ENCODE measurements around the gene IL16.

Gene IL16

GRCh38 chr15:81294516-81294880 lies 97.8 kb downstream of the IL16 start:
- DNase-seq (ENCODE audit: low read depth in 2 of 2): no peak

- no peak for DNase-seq (ENCODE audit: low read depth in 2 of 2)
Observed at GRCh38 chr15:81295486-81296121, 98.9 kb downstream of the IL16 start.

GRCh38 chr15:81296186-81296585 lies 99.5 kb downstream of the IL16 start:
- no peak for DNase-seq (ENCODE audit: low read depth in 2 of 2)

GRCh38 chr15:81296673-81297072 lies 100.0 kb downstream of the IL16 start:
- peak in 1 of 2 donors; percentile 43 for DNase-seq (ENCODE audit: low read depth in 2 of 2)

GRCh38 chr15:81297147-81297572 lies 100.5 kb downstream of the IL16 start:
- DNase-seq (ENCODE audit: low read depth in 2 of 2): no peak

GRCh38 chr15:81297603-81298575 lies 101.2 kb downstream of the IL16 start:
- DNase-seq (ENCODE audit: low read depth in 2 of 2): no peak

DNA sequence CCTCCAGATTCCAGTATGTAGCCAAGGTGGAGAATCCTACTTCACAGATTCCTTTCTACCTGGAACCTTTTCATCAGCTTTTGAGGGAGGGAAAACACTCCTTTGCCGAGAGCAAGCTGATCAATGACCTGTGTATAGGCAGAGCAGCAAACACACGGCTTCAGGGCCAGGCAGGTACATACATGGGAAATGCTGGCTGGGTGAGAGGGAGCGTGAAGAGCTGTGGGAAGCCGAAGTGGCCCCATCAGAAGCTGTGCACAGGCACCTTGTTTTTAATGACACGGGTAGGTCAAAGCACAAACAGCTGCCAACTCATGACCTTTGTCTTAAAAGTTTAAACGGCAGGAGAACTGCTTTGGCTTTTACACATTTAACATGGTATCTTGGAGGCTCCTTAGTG lies 101.9 kb downstream of the IL16 start:
- no peak for DNase-seq (ENCODE audit: low read depth in 2 of 2)

DNA sequence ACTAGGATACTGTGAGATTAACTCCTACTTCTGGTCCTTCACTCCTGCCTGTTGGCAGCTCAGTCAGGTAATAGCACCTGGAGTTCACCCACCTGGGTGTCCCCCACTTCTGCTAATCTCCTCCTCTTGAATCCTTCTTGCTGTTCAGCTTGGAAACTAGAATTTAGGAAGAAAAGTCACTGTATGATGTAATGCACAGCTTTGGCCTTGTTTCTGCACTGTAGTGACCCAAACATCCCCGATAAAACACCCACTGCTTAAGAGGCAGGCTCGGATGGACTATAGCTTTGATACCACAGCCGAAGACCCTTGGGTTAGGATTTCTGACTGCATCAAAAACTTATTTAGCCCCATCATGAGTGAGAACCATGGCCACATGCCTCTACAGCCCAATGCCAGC lies 102.5 kb downstream of the IL16 start:
- DNase-seq (ENCODE audit: low read depth in 2 of 2): no peak

- DNase-seq (ENCODE audit: low read depth in 2 of 2): no peak
Observed at GRCh38 chr15:81299630-81300273, 103.1 kb downstream of the IL16 start.

- DNase-seq (ENCODE audit: low read depth in 2 of 2): no peak
Observed at GRCh38 chr15:81301385-81301784, 104.7 kb downstream of the IL16 start.

GRCh38 chr15:81301815-81302399 lies 105.2 kb downstream of the IL16 start:
- no peak for DNase-seq (ENCODE audit: low read depth in 2 of 2)

GRCh38 chr15:81302701-81303109 lies 106.0 kb downstream of the IL16 start:
- no peak for DNase-seq (ENCODE audit: low read depth in 2 of 2)

GRCh38 chr15:81303244-81304225 lies 106.9 kb downstream of the IL16 start:
- no peak for DNase-seq (ENCODE audit: low read depth in 2 of 2)

GRCh38 chr15:81304226-81304625 lies 107.5 kb downstream of the IL16 start:
- DNase-seq (ENCODE audit: low read depth in 2 of 2): no peak

GRCh38 chr15:81308260-81308659 lies 111.6 kb downstream of the IL16 start:
- no peak for DNase-seq (ENCODE audit: low read depth in 2 of 2)

DNA sequence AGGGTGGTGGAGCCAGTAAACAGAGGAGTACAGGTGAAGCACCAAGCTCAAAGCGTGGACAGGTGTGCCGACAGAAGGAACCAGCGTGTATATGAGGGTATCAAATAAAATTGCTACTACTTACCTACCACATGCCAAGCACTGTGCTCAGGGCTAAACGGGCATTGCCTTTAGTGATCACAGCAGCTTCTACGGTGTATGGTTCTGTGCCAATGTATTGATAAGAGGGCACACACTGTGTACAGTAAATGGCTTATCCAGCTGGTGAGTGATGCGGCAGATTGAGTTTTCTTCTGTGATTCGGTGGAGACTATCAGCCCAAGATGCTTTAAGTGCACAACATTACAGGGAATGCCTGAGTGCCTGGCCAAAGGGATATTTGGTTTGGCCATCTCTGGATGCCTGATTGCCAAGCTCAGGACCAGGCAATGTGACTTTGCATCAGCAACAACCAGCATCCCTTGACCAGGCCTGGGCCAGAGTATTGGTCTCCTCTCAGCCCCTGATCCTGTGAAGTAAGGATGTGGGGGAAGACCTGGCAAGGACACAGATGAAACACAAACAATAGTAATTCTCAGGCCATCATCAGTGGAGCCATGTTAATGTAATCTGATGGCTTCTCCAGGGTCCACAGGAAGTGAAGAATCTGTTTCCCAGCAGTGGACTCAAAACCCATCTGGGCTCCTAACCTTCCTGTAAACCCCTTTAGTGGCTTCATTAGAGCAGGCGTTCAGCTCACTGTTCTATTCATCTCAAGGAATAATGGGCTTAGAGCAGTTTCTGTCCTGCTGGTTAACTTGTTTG lies 113.2 kb downstream of the IL16 start:
- DNase-seq (ENCODE audit: low read depth in 2 of 2): no peak

GRCh38 chr15:81310480-81310879 lies 113.8 kb downstream of the IL16 start:
- DNase-seq (ENCODE audit: low read depth in 2 of 2): no peak

GRCh38 chr15:81311752-81312464 lies 115.2 kb downstream of the IL16 start:
- DNase-seq (ENCODE audit: low read depth in 2 of 2): no peak

DNA sequence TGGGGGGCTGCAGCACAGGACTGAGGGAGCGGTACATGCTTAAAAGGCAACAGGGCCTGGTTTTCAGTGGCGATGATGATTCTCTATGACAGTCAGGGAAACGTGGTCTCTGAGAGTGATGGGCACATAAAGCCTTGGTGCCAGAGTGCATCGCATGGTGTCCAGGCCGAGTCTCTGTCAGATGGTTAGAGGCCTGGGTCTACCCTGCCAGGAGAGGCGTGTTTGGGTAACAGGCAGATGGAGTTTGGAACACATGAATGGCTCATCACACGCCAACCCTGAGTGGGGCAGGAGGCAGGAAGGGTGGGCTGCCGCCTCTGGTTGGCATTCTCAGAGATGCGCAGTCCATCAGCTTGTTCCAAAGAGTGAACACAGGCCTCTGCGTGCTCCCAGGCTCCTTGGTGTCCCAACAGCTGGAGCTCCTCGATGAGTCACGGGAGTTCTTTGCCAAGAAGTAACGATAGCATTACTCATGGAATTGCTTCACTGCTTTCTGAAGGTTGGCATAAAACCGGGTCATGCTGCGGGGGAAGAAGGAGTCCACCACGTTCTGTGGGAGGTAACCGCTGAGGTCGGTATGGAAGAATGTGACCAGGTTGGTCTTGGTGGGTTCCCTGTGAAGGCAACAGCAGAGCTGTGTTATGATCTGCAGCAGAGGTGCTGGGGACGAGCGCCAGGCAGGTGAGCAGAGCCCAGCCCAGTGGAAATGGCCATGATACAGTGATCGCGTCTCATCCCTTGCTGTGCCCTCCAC lies 116.3 kb downstream of the IL16 start:
- no peak for DNase-seq (ENCODE audit: low read depth in 2 of 2)
